NT2/D1 (cell line): ENCODE measurements around the gene ACSM5.

ENCODE experiments used
- SUZ12 ChIP-seq: IDR thresholded peaks from 2 replicates; pipeline ENCODE4 v1.6.1; 2011; ENCODE audit not compliant: insufficient read length, insufficient read depth; ENCODE audit errors: extremely low read depth
- YY1 ChIP-seq: IDR thresholded peaks from 2 replicates; pipeline ENCODE4 v1.6.1; 2011; ENCODE audit not compliant: insufficient read length, insufficient read depth
- ZNF274 ChIP-seq: IDR thresholded peaks from 2 replicates; pipeline ENCODE4 v1.6.1; 2011; ENCODE audit warnings: mild to moderate bottlenecking, low read depth, low read length

- TF ChIP-seq YY1, result no peak
- no peak for TF ChIP-seq ZNF274
- no peak for TF ChIP-seq SUZ12
Measured at GRCh38 chr16:20380782-20381181, 28.6 kb upstream of the ACSM5 start.
